CD14-positive monocyte (primary cell): ENCODE results near the gene DAB2IP. TPM values are rescaled to one million over a fixed set of nuclear protein-coding genes. Genes with fewer than 3 reads are reported as not detected.
A peak's percentile ranks its signal among the peaks of the same experiment; 100 is the strongest.

Source experiments
- DNase-seq, 3 donors: peaks; one replicate each; pipeline ENCODE4 v3.0.0-alpha.2; 2011 to 2022
- H2AFZ ChIP-seq: 2 replicates; pipeline ENCODE4 v1.6.0; 2012; ENCODE audit warnings: mild to moderate bottlenecking, low read depth, low read length, inconsistent platforms; ENCODE audit not compliant: insufficient read depth, poor library complexity, severe bottlenecking
- H3K27ac ChIP-seq, 2 donors: 1 replicate in 1 of 2; 2 replicates in 1 of 2; pipeline ENCODE4 v1.5.1; 2012 to 2013; ENCODE audit warnings: low read length in 2 of 2, control low read depth in 1 of 2, inconsistent platforms in 1 of 2, low read depth in 1 of 2, mild to moderate bottlenecking in 1 of 2
- H3K27me3 ChIP-seq, 2 donors: one replicate each; pipeline versions ENCODE4 v1.6.0 to v1.6.1; 2011 to 2013; ENCODE audit warnings: low read length in 2 of 2; ENCODE audit not compliant: control insufficient read depth in 2 of 2, insufficient read depth in 2 of 2
- H3K36me3 ChIP-seq, 2 donors: replicated peaks in 1 of 2; 1 replicate in 1 of 2; 2 replicates in 1 of 2; pipeline versions ENCODE4 v1.5.1 to v1.6.1; 2012 to 2013; ENCODE audit warnings: low read length in 2 of 2, control low read depth in 1 of 2, inconsistent platforms in 1 of 2, mild to moderate bottlenecking in 1 of 2; ENCODE audit not compliant: insufficient read depth in 2 of 2, control insufficient read depth in 1 of 2
- H3K4me1 ChIP-seq, 2 donors: 1 replicate in 1 of 2; 2 replicates in 1 of 2; pipeline versions ENCODE4 v1.5.1 to v1.6.1; 2012 to 2013; ENCODE audit warnings: low read length in 2 of 2, control low read depth in 1 of 2, inconsistent platforms in 1 of 2, mild to moderate bottlenecking in 1 of 2, moderate library complexity in 1 of 2; ENCODE audit not compliant: insufficient read depth in 2 of 2, control insufficient read depth in 1 of 2
- H3K4me2 ChIP-seq: replicated peaks from 2 replicates; pipeline ENCODE3; 2012; ENCODE audit warnings: low read length, moderate library complexity, mild to moderate bottlenecking; ENCODE audit not compliant: poor library complexity, severe bottlenecking; ENCODE audit errors: extremely low read depth
- H3K4me3 ChIP-seq, 3 experiments: fragments of 200-600 bp in 1 of 3; sonication (generic) in 1 of 3; replicated peaks in 1 of 3; 1 replicate in 2 of 3; 2 replicates in 1 of 3; pipeline ENCODE4 v1.5.1; 2011 to 2013; ENCODE audit warnings: low read length in 3 of 3, mild to moderate bottlenecking in 3 of 3, control low read depth in 2 of 3, low read depth in 2 of 3, inconsistent platforms in 1 of 3, moderate library complexity in 1 of 3
- H3K79me2 ChIP-seq: 2 replicates; pipeline ENCODE4 v1.6.0; 2012; ENCODE audit warnings: mild to moderate bottlenecking, control low read depth, inconsistent platforms, low read length, moderate library complexity; ENCODE audit not compliant: insufficient read depth
- H3K9ac ChIP-seq: 2 replicates; pipeline ENCODE4 v1.6.0; 2017; ENCODE audit warnings: low read length, mild to moderate bottlenecking; ENCODE audit not compliant: insufficient read depth, poor library complexity, severe bottlenecking
- H3K9me3 ChIP-seq, 2 donors: replicated peaks in 1 of 2; 1 replicate in 1 of 2; 2 replicates in 1 of 2; pipeline versions ENCODE4 v1.5.1 to v1.6.1; 2012 to 2013; ENCODE audit warnings: low read length in 2 of 2, control low read depth in 1 of 2; ENCODE audit not compliant: control insufficient read depth in 1 of 2, insufficient read depth in 1 of 2
- H4K20me1 ChIP-seq: 2 replicates; pipeline ENCODE4 v1.6.0; 2012; ENCODE audit warnings: mild to moderate bottlenecking, low read length, control low read depth, moderate library complexity; ENCODE audit not compliant: insufficient read depth
- H3K27ac Mint-ChIP-seq, 7 donors: one replicate each; pipeline ENCODE4 v1.8.0; 2020; ENCODE audit warnings: mild to moderate bottlenecking in 7 of 7, mixed read lengths in 7 of 7, moderate library complexity in 6 of 7, inconsistent platforms in 2 of 7
- H3K27me3 Mint-ChIP-seq, 3 donors: one replicate each; pipeline ENCODE4 v1.8.0; 2021 to 2022; ENCODE audit warnings: low read depth in 3 of 3, mild to moderate bottlenecking in 3 of 3, mixed read lengths in 3 of 3, moderate library complexity in 3 of 3, inconsistent platforms in 1 of 3
- H3K36me3 Mint-ChIP-seq, 2 donors: one replicate each; pipeline ENCODE4 v1.8.0; 2020; ENCODE audit warnings: mixed read lengths in 2 of 2, inconsistent platforms in 1 of 2, mild to moderate bottlenecking in 1 of 2
- H3K4me1 Mint-ChIP-seq: one replicate; pipeline ENCODE4 v1.8.0; 2020; ENCODE audit warnings: mild to moderate bottlenecking, mixed read lengths
- H3K4me3 Mint-ChIP-seq, 2 donors: one replicate each; pipeline ENCODE4 v1.8.0; 2020; ENCODE audit warnings: mild to moderate bottlenecking in 2 of 2, mixed read lengths in 2 of 2, moderate library complexity in 1 of 2
- H3K9me3 Mint-ChIP-seq, 7 donors: one replicate each; pipeline ENCODE4 v1.8.0; 2020 to 2022; ENCODE audit warnings: mixed read lengths in 7 of 7, mild to moderate bottlenecking in 6 of 7, moderate library complexity in 6 of 7, inconsistent platforms in 2 of 7
- CTCF ChIP-seq: fragments of 200-600 bp; IDR thresholded peaks from one replicate; pipeline ENCODE4 v1.8.0; 2022; ENCODE audit warnings: antibody characterized with exemption, mild to moderate bottlenecking
- WGBS: methylation state at CpG from one replicate; pipeline ENCODE4 v1.1.5; 2013; ENCODE audit warnings: missing lambda C conversion rate; ENCODE audit not compliant: insufficient coverage; 5-methylcytosine and 5-hydroxymethylcytosine counted together
- intact Hi-C, 2 donors: fragments of 100-400 bp; cut with micrococcal nuclease; formaldehyde crosslinking; loops; one replicate each; pipeline versions ENCODE4 v1.15.0 to v1.15.1; 2023
- polyA plus RNA-seq, 3 donors: library from polyadenylated mRNA; depleted of rRNA in 1 of 3; unstranded in 2 of 3; stranded (reverse) in 1 of 3; fragments of 300-500 nt in 2 of 3; fragments of >200 nt in 1 of 3; fragmentation: Illumina TruSeq in 2 of 3; gene quantifications; 1 replicate in 2 of 3; 2 replicates in 1 of 3; pipeline ENCODE4 v1.2.3, GENCODE V29; 2012 to 2021

DAB2IP gene
- polyA plus RNA-seq, 3 donors = 0.13 TPM; not detected in 2

GRCh38 chr9:121819428-121820231 lies 168.2 kb downstream of the DAB2IP start:
- peak overlapping the region; percentile 36 for H2AFZ ChIP-seq
- peak overlapping the region in 1 of 3 experiments; percentile 49 for H3K4me3 ChIP-seq
- Mint-ChIP-seq H3K4me1 (peaks cover 8% of the 10 kb centered on the region), H3K27me3 (peaks cover 2 to 13% (median 8%) of the 10 kb centered on the region in 3 donors), H3K36me3 (no peaks in the 10 kb centered on the region), H3K9me3 (peaks cover 0 to 2% (median 0%) of the 10 kb centered on the region in 7 donors), H3K4me3 (peak overlapping the region; percentile 27 to 80), H3K27ac (no peak overlapping the region)
- H3K9me3 ChIP-seq = no peaks in the 10 kb centered on the region
- no peaks in the 10 kb centered on the region for H3K79me2 ChIP-seq
- 50% methylated on average over 9 of the region's 20 CpGs for WGBS
- no peak for DNase-seq
- TF ChIP-seq CTCF = no peak
- no peaks in the 10 kb centered on the region for H3K27me3 ChIP-seq
- no peaks in the 10 kb centered on the region for H3K36me3 ChIP-seq
- no peak overlapping the region for H3K27ac ChIP-seq
- intact Hi-C loops = no loop called here
- peak overlapping the region; percentile 25 for H3K9ac ChIP-seq
- H4K20me1 ChIP-seq = no peaks in the 10 kb centered on the region
- H3K4me2 ChIP-seq = peak overlapping the region; percentile 54
- no peaks in the 10 kb centered on the region for H3K4me1 ChIP-seq

GRCh38 chr9:121820286-121821005 lies 169.0 kb downstream of the DAB2IP start:
- peaks cover 2 to 13% (median 8%) of the 10 kb centered on the region in 3 donors for H3K27me3 Mint-ChIP-seq
- no peak for TF ChIP-seq CTCF
- intact Hi-C loops = no loop called here
- H3K36me3 Mint-ChIP-seq = no peaks in the 10 kb centered on the region
- Histone ChIP-seq H2AFZ (no peak overlapping the region), H3K27ac (no peak overlapping the region), H3K79me2 (no peaks in the 10 kb centered on the region), H3K36me3 (no peaks in the 10 kb centered on the region), H3K4me3 (no peak overlapping the region), H3K4me1 (no peaks in the 10 kb centered on the region), H3K27me3 (no peaks in the 10 kb centered on the region), H4K20me1 (no peaks in the 10 kb centered on the region), H3K9me3 (no peaks in the 10 kb centered on the region), H3K9ac (peak overlapping the region; percentile 25), H3K4me2 (no peak overlapping the region)
- WGBS = 90% methylated on average over 9 of the region's 11 CpGs
- H3K27ac Mint-ChIP-seq = no peak overlapping the region
- peaks cover 0 to 2% (median 0%) of the 10 kb centered on the region in 7 donors for H3K9me3 Mint-ChIP-seq
- peaks cover 8% of the 10 kb centered on the region for H3K4me1 Mint-ChIP-seq
- no peak overlapping the region for H3K4me3 Mint-ChIP-seq
- no peak for DNase-seq
